Measurements from ENCODE around the gene RREB1.

- TF ChIP-seq EP300 (conservative IDR thresholded peaks at IDR 0.05; ENCODE audit: poor library complexity, severe bottlenecking) (no peak), CTCF (IDR thresholded peaks at IDR 0.05; ENCODE audit: poor library complexity, severe bottlenecking) (no peak), SMC3 (conservative IDR thresholded peaks at IDR 0.05; ENCODE audit: poor library complexity) (no peak), POLR2AphosphoS5 (IDR thresholded peaks at IDR 0.05) (no peak), EZH2 (IDR thresholded peaks at IDR 0.05; ENCODE audit: borderline replicate concordance, insufficient read depth, low read length, poor library complexity, severe bottlenecking) (no peak), TAF1 (IDR thresholded peaks at IDR 0.05; ENCODE audit: low read depth) (no peak), REST (IDR thresholded peaks at IDR 0.05; ENCODE audit: borderline replicate concordance) (no peak), RAD21 (conservative IDR thresholded peaks at IDR 0.05) (no peak), MXI1 (conservative IDR thresholded peaks at IDR 0.05; ENCODE audit: poor library complexity, severe bottlenecking) (no peak)
These were observed 174.5 kb downstream of the RREB1 start for GRCh38 chr6:7282097-7282906.
